Measurements from ENCODE around the gene GABARAP. TPM values are rescaled to one million over a fixed set of nuclear protein-coding genes. Genes with fewer than 3 reads are reported as not detected.
A peak's percentile ranks its signal among the peaks of the same experiment; 100 is the strongest.

GABARAP gene
- total and polyA plus RNA-seq, 2 of the 13 experiments (the other 11 are each of a cell fraction or from before 2014, with no cell fraction given): 161 to 310 TPM

DNA sequence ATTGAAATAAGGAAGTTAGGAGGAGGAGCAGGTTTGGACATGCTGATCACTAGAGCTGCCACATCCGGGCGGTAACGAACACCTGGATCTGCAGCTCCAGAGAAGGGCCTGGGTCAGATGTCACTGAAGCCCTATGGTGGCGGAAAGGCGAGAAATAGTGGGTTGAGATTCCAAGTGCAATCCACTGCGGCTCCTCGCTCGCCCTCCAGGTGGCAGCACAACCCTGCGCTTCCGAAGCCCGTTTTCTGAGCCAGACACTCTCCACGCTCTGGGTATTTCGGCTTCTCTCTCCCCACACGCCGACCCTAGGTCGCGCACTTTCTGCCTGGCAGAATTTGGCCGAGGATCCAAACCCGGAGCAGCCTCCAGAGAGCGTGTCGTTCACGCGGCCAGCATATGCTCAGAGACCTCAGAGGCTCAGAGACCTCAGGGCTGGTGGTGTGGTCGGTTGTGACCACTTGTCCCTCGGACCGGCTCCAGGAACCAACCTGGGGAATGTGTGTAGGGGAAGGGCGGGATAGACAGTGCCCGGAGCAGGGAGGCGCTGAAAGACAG is 38.3 kb upstream of the GABARAP start (continued):
- TF ChIP-seq, protein P1, sequence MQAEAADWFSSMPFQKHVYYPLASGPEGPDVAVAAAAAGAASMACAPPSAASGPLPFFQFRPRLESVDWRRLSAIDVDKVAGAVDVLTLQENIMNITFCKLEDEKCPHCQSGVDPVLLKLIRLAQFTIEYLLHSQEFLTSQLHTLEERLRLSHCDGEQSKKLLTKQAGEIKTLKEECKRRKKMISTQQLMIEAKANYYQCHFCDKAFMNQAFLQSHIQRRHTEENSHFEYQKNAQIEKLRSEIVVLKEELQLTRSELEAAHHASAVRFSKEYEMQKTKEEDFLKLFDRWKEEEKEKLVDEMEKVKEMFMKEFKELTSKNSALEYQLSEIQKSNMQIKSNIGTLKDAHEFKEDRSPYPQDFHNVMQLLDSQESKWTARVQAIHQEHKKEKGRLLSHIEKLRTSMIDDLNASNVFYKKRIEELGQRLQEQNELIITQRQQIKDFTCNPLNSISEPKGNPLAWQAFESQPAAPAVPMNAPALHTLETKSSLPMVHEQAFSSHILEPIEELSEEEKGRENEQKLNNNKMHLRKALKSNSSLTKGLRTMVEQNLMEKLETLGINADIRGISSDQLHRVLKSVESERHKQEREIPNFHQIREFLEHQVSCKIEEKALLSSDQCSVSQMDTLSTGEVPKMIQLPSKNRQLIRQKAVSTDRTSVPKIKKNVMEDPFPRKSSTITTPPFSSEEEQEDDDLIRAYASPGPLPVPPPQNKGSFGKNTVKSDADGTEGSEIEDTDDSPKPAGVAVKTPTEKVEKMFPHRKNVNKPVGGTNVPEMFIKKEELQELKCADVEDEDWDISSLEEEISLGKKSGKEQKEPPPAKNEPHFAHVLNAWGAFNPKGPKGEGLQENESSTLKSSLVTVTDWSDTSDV (CRISPR knock-in tag; IDR thresholded peaks at IDR 0.05): peak; percentile 86; the same call in 1 of the 2 replicates
- TF ChIP-seq NFYC (CRISPR knock-in tag; IDR thresholded peaks at IDR 0.05): no peak
- no peak; the same call in 1 of the 2 replicates for TF ChIP-seq ZNF563 (CRISPR knock-in tag; IDR thresholded peaks at IDR 0.05)
- TF ChIP-seq CCDC6 (CRISPR knock-in tag; IDR thresholded peaks at IDR 0.05): peak; percentile 57; the same call in 1 of the 2 replicates
- peak; percentile 67; the same call in 1 of the 2 replicates for TF ChIP-seq RXRB (CRISPR knock-in tag; IDR thresholded peaks at IDR 0.05; ENCODE audit: borderline replicate concordance)
- TF ChIP-seq, protein P2, sequence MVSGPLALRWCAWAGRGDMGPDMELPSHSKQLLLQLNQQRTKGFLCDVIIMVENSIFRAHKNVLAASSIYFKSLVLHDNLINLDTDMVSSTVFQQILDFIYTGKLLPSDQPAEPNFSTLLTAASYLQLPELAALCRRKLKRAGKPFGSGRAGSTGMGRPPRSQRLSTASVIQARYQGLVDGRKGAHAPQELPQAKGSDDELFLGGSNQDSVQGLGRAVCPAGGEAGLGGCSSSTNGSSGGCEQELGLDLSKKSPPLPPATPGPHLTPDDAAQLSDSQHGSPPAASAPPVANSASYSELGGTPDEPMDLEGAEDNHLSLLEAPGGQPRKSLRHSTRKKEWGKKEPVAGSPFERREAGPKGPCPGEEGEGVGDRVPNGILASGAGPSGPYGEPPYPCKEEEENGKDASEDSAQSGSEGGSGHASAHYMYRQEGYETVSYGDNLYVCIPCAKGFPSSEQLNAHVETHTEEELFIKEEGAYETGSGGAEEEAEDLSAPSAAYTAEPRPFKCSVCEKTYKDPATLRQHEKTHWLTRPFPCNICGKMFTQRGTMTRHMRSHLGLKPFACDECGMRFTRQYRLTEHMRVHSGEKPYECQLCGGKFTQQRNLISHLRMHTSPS (CRISPR knock-in tag; IDR thresholded peaks at IDR 0.05; ENCODE audit: low read depth): 0 out of 2 replicates have a peak, but pooled peaks have one; percentile 16
- TF ChIP-seq ZNF224 (CRISPR knock-in tag; IDR thresholded peaks at IDR 0.05): peak; percentile 74; the same call in 1 of the 2 replicates
- no peak for TF ChIP-seq ZNF510 (CRISPR knock-in tag; IDR thresholded peaks at IDR 0.05; ENCODE audit: low read depth)
- peak; percentile 47 for TF ChIP-seq NFKB2 (CRISPR knock-in tag; IDR thresholded peaks at IDR 0.05; ENCODE audit: borderline replicate concordance)
- no peak for TF ChIP-seq ZNF790 (CRISPR knock-in tag; IDR thresholded peaks at IDR 0.05; ENCODE audit: borderline replicate concordance)
- TF ChIP-seq ZNF337 (CRISPR knock-in tag; IDR thresholded peaks at IDR 0.05; ENCODE audit: borderline replicate concordance, low read depth): peak; percentile 81; the same call in 1 of the 2 replicates
- TF ChIP-seq ZMAT3 (CRISPR knock-in tag; conservative IDR thresholded peaks at IDR 0.05): peak; percentile 42; the same call in 1 of the 2 replicates
- 0 out of 2 replicates have a peak, but pooled peaks have one; percentile 52 for TF ChIP-seq KDM4B (CRISPR knock-in tag; IDR thresholded peaks at IDR 0.05)
- TF ChIP-seq, protein P3, sequence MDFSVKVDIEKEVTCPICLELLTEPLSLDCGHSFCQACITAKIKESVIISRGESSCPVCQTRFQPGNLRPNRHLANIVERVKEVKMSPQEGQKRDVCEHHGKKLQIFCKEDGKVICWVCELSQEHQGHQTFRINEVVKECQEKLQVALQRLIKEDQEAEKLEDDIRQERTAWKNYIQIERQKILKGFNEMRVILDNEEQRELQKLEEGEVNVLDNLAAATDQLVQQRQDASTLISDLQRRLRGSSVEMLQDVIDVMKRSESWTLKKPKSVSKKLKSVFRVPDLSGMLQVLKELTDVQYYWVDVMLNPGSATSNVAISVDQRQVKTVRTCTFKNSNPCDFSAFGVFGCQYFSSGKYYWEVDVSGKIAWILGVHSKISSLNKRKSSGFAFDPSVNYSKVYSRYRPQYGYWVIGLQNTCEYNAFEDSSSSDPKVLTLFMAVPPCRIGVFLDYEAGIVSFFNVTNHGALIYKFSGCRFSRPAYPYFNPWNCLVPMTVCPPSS (IDR thresholded peaks at IDR 0.05): no peak
- TF ChIP-seq, protein P4, sequence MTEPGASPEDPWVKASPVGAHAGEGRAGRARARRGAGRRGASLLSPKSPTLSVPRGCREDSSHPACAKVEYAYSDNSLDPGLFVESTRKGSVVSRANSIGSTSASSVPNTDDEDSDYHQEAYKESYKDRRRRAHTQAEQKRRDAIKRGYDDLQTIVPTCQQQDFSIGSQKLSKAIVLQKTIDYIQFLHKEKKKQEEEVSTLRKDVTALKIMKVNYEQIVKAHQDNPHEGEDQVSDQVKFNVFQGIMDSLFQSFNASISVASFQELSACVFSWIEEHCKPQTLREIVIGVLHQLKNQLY (CRISPR knock-in tag; IDR thresholded peaks at IDR 0.05): peak; percentile 45; the same call in 1 of the 2 replicates
- 0 out of 2 replicates have a peak, but pooled peaks have one; percentile 16 for TF ChIP-seq ZNF331 (CRISPR knock-in tag; IDR thresholded peaks at IDR 0.05)
- 0 out of 2 replicates have a peak, but pooled peaks have one; percentile 63 for TF ChIP-seq CBFB (CRISPR knock-in tag; IDR thresholded peaks at IDR 0.05)
- TF ChIP-seq SNAPC2 (CRISPR knock-in tag; IDR thresholded peaks at IDR 0.05): peak; percentile 88
- TF ChIP-seq SIN3A (IDR thresholded peaks at IDR 0.05; ENCODE audit: borderline replicate concordance, low read depth, low read length): peak; percentile 65; the same call in 1 of the 2 replicates
- TF ChIP-seq ASH2L (IDR thresholded peaks at IDR 0.05; ENCODE audit: insufficient read length, low read depth, low read length): no peak
- TF ChIP-seq ZNF883 (CRISPR knock-in tag; IDR thresholded peaks at IDR 0.05; ENCODE audit: not compliant biosample characterization): peak; percentile 49
- TF ChIP-seq ZEB1 (IDR thresholded peaks at IDR 0.05; ENCODE audit: insufficient replicate concordance, low read depth): peak; percentile 37
- peak; percentile 82; the same call in 1 of the 2 replicates for TF ChIP-seq ZFP37 (CRISPR knock-in tag; IDR thresholded peaks at IDR 0.05; ENCODE audit: borderline replicate concordance)
- 0 out of 2 replicates have a peak, but pooled peaks have one; percentile 36 for TF ChIP-seq REL (CRISPR knock-in tag; conservative IDR thresholded peaks at IDR 0.05)
